Breast epithelium (tissue), 3 donors: ENCODE results near the gene SMARCC2.

ENCODE experiments used
- POLR2A ChIP-seq: fragments of 450-650 bp; IDR thresholded peaks from one replicate; pipeline ENCODE4 v1.6.1; 2016; ENCODE audit warnings: antibody characterized with exemption, mild to moderate bottlenecking, moderate library complexity
- TF ChIP-seq, protein P1 (sequence below), 3 donors: fragments of 450-650 bp; IDR thresholded peaks; one replicate each; pipeline ENCODE4 v1.5.1; 2016 to 2017; ENCODE audit warnings: antibody characterized with exemption in 3 of 3, mild to moderate bottlenecking in 3 of 3, moderate library complexity in 3 of 3

DNA sequence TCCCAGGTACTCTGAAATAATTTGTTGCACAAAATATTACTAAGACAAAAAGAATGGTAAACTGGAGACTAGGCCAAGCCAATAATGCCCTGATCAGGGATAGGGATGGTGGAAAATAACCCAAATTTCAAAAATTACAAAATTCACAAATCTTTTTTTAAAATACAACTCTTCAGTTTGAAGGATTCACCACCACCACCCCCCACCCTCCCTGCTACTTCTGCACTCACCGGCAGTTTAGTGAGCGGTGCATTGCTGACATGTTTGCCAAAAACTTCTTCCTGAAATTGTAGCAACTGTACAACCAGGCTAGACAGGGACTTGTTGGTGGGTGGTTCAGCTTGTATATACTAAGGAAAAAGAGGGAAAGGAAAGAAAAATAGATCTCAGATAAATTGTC is 2.3 kb downstream of the SMARCC2 start:
- TF ChIP-seq POLR2A = no peak
- TF ChIP-seq, protein P1, sequence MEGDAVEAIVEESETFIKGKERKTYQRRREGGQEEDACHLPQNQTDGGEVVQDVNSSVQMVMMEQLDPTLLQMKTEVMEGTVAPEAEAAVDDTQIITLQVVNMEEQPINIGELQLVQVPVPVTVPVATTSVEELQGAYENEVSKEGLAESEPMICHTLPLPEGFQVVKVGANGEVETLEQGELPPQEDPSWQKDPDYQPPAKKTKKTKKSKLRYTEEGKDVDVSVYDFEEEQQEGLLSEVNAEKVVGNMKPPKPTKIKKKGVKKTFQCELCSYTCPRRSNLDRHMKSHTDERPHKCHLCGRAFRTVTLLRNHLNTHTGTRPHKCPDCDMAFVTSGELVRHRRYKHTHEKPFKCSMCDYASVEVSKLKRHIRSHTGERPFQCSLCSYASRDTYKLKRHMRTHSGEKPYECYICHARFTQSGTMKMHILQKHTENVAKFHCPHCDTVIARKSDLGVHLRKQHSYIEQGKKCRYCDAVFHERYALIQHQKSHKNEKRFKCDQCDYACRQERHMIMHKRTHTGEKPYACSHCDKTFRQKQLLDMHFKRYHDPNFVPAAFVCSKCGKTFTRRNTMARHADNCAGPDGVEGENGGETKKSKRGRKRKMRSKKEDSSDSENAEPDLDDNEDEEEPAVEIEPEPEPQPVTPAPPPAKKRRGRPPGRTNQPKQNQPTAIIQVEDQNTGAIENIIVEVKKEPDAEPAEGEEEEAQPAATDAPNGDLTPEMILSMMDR (IDR thresholded peaks at IDR 0.05) = no peak
